ENCODE data around the gene PADI3. TPM values are rescaled to one million over a fixed set of nuclear protein-coding genes. Genes with fewer than 3 reads are reported as not detected.
A peak's percentile ranks its signal among the peaks of the same experiment; 100 is the strongest.

Gene PADI3
- total and polyA plus RNA-seq, 2 experiments from 2014 or later: 0.37 to 0.80 TPM

DNA sequence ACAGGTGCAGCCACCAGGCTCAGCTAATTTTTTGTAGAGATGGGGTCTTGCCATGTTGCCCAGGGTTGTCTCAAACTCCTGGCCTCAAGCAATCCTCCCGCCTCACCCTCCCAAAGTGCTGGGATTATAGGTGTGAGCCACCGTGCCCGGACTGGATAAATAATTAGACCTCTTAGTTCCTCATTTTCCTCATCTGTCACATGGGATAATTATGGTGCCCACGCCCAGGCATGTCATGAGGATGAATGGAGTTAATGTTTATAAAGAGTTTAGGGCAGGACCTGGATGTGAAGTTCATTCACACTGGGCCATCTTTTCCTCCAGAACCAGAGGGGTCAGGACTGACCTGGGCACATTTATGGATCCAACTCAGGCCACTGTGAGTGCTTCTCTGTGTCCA, 23.7 kb downstream of the PADI3 start (continued):
- TF ChIP-seq, protein P1, sequence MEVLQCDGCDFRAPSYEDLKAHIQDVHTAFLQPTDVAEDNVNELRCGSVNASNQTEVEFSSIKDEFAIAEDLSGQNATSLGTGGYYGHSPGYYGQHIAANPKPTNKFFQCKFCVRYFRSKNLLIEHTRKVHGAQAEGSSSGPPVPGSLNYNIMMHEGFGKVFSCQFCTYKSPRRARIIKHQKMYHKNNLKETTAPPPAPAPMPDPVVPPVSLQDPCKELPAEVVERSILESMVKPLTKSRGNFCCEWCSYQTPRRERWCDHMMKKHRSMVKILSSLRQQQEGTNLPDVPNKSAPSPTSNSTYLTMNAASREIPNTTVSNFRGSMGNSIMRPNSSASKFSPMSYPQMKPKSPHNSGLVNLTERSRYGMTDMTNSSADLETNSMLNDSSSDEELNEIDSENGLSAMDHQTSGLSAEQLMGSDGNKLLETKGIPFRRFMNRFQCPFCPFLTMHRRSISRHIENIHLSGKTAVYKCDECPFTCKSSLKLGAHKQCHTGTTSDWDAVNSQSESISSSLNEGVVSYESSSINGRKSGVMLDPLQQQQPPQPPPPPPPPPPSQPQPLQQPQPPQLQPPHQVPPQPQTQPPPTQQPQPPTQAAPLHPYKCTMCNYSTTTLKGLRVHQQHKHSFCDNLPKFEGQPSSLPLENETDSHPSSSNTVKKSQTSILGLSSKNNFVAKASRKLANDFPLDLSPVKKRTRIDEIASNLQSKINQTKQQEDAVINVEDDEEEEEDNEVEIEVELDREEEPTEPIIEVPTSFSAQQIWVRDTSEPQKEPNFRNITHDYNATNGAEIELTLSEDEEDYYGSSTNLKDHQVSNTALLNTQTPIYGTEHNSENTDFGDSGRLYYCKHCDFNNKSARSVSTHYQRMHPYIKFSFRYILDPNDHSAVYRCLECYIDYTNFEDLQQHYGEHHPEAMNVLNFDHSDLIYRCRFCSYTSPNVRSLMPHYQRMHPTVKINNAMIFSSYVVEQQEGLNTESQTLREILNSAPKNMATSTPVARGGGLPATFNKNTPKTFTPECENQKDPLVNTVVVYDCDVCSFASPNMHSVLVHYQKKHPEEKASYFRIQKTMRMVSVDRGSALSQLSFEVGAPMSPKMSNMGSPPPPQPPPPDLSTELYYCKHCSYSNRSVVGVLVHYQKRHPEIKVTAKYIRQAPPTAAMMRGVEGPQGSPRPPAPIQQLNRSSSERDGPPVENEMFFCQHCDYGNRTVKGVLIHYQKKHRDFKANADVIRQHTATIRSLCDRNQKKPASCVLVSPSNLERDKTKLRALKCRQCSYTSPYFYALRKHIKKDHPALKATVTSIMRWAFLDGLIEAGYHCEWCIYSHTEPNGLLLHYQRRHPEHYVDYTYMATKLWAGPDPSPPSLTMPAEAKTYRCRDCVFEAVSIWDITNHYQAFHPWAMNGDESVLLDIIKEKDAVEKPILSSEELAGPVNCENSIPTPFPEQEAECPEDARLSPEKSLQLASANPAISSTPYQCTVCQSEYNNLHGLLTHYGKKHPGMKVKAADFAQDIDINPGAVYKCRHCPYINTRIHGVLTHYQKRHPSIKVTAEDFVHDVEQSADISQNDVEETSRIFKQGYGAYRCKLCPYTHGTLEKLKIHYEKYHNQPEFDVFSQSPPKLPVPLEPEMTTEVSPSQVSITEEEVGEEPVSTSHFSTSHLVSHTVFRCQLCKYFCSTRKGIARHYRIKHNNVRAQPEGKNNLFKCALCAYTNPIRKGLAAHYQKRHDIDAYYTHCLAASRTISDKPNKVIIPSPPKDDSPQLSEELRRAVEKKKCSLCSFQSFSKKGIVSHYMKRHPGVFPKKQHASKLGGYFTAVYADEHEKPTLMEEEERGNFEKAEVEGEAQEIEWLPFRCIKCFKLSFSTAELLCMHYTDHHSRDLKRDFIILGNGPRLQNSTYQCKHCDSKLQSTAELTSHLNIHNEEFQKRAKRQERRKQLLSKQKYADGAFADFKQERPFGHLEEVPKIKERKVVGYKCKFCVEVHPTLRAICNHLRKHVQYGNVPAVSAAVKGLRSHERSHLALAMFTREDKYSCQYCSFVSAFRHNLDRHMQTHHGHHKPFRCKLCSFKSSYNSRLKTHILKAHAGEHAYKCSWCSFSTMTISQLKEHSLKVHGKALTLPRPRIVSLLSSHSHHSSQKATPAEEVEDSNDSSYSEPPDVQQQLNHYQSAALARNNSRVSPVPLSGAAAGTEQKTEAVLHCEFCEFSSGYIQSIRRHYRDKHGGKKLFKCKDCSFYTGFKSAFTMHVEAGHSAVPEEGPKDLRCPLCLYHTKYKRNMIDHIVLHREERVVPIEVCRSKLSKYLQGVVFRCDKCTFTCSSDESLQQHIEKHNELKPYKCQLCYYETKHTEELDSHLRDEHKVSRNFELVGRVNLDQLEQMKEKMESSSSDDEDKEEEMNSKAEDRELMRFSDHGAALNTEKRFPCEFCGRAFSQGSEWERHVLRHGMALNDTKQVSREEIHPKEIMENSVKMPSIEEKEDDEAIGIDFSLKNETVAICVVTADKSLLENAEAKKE (CRISPR knock-in tag; IDR thresholded peaks at IDR 0.05): no peak
- no peak for TF ChIP-seq ZNF114 (CRISPR knock-in tag; IDR thresholded peaks at IDR 0.05)
- no peak for TF ChIP-seq STAT1 (IDR thresholded peaks at IDR 0.05; ENCODE audit: unreplicated experiment)
- TF ChIP-seq, protein P2, sequence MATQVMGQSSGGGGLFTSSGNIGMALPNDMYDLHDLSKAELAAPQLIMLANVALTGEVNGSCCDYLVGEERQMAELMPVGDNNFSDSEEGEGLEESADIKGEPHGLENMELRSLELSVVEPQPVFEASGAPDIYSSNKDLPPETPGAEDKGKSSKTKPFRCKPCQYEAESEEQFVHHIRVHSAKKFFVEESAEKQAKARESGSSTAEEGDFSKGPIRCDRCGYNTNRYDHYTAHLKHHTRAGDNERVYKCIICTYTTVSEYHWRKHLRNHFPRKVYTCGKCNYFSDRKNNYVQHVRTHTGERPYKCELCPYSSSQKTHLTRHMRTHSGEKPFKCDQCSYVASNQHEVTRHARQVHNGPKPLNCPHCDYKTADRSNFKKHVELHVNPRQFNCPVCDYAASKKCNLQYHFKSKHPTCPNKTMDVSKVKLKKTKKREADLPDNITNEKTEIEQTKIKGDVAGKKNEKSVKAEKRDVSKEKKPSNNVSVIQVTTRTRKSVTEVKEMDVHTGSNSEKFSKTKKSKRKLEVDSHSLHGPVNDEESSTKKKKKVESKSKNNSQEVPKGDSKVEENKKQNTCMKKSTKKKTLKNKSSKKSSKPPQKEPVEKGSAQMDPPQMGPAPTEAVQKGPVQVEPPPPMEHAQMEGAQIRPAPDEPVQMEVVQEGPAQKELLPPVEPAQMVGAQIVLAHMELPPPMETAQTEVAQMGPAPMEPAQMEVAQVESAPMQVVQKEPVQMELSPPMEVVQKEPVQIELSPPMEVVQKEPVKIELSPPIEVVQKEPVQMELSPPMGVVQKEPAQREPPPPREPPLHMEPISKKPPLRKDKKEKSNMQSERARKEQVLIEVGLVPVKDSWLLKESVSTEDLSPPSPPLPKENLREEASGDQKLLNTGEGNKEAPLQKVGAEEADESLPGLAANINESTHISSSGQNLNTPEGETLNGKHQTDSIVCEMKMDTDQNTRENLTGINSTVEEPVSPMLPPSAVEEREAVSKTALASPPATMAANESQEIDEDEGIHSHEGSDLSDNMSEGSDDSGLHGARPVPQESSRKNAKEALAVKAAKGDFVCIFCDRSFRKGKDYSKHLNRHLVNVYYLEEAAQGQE (IDR thresholded peaks at IDR 0.05; ENCODE audit: unreplicated experiment): no peak

DNA sequence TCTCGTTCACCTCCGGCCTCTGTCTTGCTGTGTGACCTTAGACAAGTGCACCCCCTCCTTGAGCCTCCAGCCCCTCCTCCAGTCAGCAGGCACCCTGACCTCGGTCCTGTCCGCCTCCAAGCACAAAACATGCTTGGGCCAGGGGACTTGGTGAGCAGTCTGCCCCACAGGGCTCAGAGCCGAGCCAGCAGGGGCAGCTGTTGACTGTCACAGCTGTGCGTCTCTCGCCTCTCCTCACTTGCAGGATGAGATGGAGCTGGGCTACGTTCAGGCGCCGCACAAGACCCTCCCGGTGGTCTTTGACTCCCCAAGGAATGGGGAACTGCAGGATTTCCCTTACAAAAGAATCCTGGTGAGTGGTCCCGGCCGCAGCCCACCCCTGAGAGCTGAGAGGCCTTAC, 24.2 kb downstream of the PADI3 start:
- Histone ChIP-seq H3K4me2 (no peak overlapping the region), H3K27me3 (ENCODE audit: insufficient read depth) (no peaks in the 10 kb centered on the region), H3K36me3 (ENCODE audit: insufficient read depth) (no peaks in the 10 kb centered on the region), H3K9me2 (ENCODE audit: insufficient read depth) (no peaks in the 10 kb centered on the region), H4K20me1 (replicated peaks; ENCODE audit: insufficient read depth) (no peaks in the 10 kb centered on the region; the same call in 1 of the 2 replicates), H3K4me3 (no peak overlapping the region), H2AFZ (0 out of 2 replicates have a peak overlapping the region, but pooled peaks have one; percentile 18), H3K27ac (ENCODE audit: low read depth) (no peak overlapping the region), H3K79me2 (replicated peaks; ENCODE audit: insufficient read depth) (no peaks in the 10 kb centered on the region), H3K4me1 (ENCODE audit: insufficient read depth) (no peaks in the 10 kb centered on the region), H3F3A (replicated peaks; ENCODE audit: low read depth) (no peaks in the 10 kb centered on the region)
- DNase-seq (ENCODE audit: low spot score) (no peak), ATAC-seq (no peak)
- H3K36me3 Mint-ChIP-seq (ENCODE audit: low read depth): no peaks in the 10 kb centered on the region
- no peaks in the 10 kb centered on the region; the same call in 2 of the 3 replicates for H3K9me3 Mint-ChIP-seq
- no peak overlapping the region for H3K4me3 Mint-ChIP-seq
- peaks cover 4% of the 10 kb centered on the region for H3K27me3 Mint-ChIP-seq (ENCODE audit: insufficient read depth, low read depth, poor library complexity)
- H3K4me1 Mint-ChIP-seq: no peaks in the 10 kb centered on the region
- H3K27ac Mint-ChIP-seq: 0 out of 2 replicates have a peak overlapping the region, but pooled peaks have one; percentile 67
- no peak for TF ChIP-seq ZNF114 (CRISPR knock-in tag; IDR thresholded peaks at IDR 0.05)
- TF ChIP-seq EZH2 (IDR thresholded peaks at IDR 0.05; ENCODE audit: low read depth, unreplicated experiment): no peak
- TF ChIP-seq ZNF331 (CRISPR knock-in tag; IDR thresholded peaks at IDR 0.05; ENCODE audit: low read depth): no peak
- TF ChIP-seq, protein P3, sequence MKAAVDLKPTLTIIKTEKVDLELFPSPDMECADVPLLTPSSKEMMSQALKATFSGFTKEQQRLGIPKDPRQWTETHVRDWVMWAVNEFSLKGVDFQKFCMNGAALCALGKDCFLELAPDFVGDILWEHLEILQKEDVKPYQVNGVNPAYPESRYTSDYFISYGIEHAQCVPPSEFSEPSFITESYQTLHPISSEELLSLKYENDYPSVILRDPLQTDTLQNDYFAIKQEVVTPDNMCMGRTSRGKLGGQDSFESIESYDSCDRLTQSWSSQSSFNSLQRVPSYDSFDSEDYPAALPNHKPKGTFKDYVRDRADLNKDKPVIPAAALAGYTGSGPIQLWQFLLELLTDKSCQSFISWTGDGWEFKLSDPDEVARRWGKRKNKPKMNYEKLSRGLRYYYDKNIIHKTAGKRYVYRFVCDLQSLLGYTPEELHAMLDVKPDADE (IDR thresholded peaks at IDR 0.05): no peak
- TF ChIP-seq CREB1 (CRISPR knock-in tag; IDR thresholded peaks at IDR 0.05; ENCODE audit: low read depth): no peak

All from GM23338 (cell line).